Neural progenitor cell (in vitro differentiated cells): ENCODE results near the gene CSNK1G3. TPM values are rescaled to one million over a fixed set of nuclear protein-coding genes. Genes with fewer than 3 reads are reported as not detected.

Source experiments
- DNase-seq: peaks from one replicate; pipeline ENCODE4 v3.0.0-alpha.2; 2016; ENCODE audit warnings: low spot score
- H2AFZ ChIP-seq: fragments of 200-600 bp; sonication (generic); replicated peaks from 2 replicates; pipeline ENCODE4 v1.6.1; 2016; ENCODE audit warnings: antibody characterized with exemption
- H3F3A ChIP-seq: fragments of 200-600 bp; sonication (generic); 2 replicates; pipeline ENCODE4 v1.6.1; 2016; ENCODE audit warnings: antibody characterized with exemption, low read depth
- H3K27ac ChIP-seq: fragments of 200-600 bp; sonication (generic); 2 replicates; pipeline ENCODE4 v1.5.1; 2016; ENCODE audit warnings: mild to moderate bottlenecking
- H3K27me3 ChIP-seq: fragments of 200-600 bp; sonication (generic); 2 replicates; pipeline ENCODE4 v1.6.1; 2016; ENCODE audit warnings: mild to moderate bottlenecking, moderate library complexity
- H3K36me3 ChIP-seq: fragments of 200-600 bp; sonication (generic); 2 replicates; pipeline ENCODE4 v1.5.1; 2016
- H3K4me1 ChIP-seq: fragments of 200-600 bp; sonication (generic); 2 replicates; pipeline ENCODE4 v1.6.1; 2016; ENCODE audit warnings: mixed run types
- H3K4me2 ChIP-seq: fragments of 200-600 bp; sonication (generic); 2 replicates; pipeline ENCODE4 v1.6.1; 2016
- H3K4me3 ChIP-seq: fragments of 200-600 bp; sonication (generic); 2 replicates; pipeline ENCODE4 v1.5.1; 2016
- H3K79me2 ChIP-seq: fragments of 200-600 bp; sonication (generic); 2 replicates; pipeline ENCODE4 v1.6.1; 2016; ENCODE audit warnings: low read depth
- H3K9ac ChIP-seq: fragments of 200-600 bp; sonication (generic); 2 replicates; pipeline ENCODE4 v1.6.1; 2016
- H3K9me3 ChIP-seq: fragments of 200-600 bp; sonication (generic); 2 replicates; pipeline ENCODE4 v1.5.1; 2016; ENCODE audit warnings: low read depth
- H4K20me1 ChIP-seq: fragments of 200-600 bp; sonication (generic); 2 replicates; pipeline ENCODE4 v1.6.1; 2016; ENCODE audit warnings: low read depth
- H3K27ac Mint-ChIP-seq: 3 replicates; pipeline ENCODE4 v1.8.0; 2021; ENCODE audit warnings: mixed read lengths
- H3K27me3 Mint-ChIP-seq: 2 replicates; pipeline ENCODE4 v1.8.0; 2022; ENCODE audit warnings: low read depth, mild to moderate bottlenecking, inconsistent platforms, moderate library complexity, mixed read lengths; ENCODE audit not compliant: insufficient read depth
- H3K36me3 Mint-ChIP-seq: 3 replicates; pipeline ENCODE4 v1.8.0; 2021; ENCODE audit warnings: mixed read lengths
- H3K4me1 Mint-ChIP-seq: 3 replicates; pipeline ENCODE4 v1.8.0; 2021; ENCODE audit warnings: mixed read lengths
- H3K4me3 Mint-ChIP-seq: 3 replicates; pipeline ENCODE4 v1.8.0; 2021; ENCODE audit warnings: mild to moderate bottlenecking, moderate library complexity, mixed read lengths
- H3K9me3 Mint-ChIP-seq: 3 replicates; pipeline ENCODE4 v1.8.0; 2020; ENCODE audit warnings: mixed read lengths
- EZH2 ChIP-seq: fragments of 200-600 bp; sonication (generic); IDR thresholded peaks from 2 replicates; pipeline ENCODE4 v1.6.1; 2017; ENCODE audit warnings: antibody characterized with exemption, mild to moderate bottlenecking, moderate library complexity
- EZH2phosphoT487 ChIP-seq: fragments of 200-600 bp; sonication (generic); IDR thresholded peaks from 2 replicates; pipeline ENCODE4 v1.6.1; 2017; ENCODE audit warnings: antibody characterized with exemption
- total RNA-seq: library from RNA; depleted of rRNA; stranded (reverse); fragments of >200 nt; gene quantifications from 2 replicates; pipeline ENCODE4 v1.2.3, GENCODE V29; 2015; ENCODE audit warnings: low replicate concordance
- TF ChIP-seq, protein P1 (sequence below): fragments of 200-600 bp; sonication (generic); IDR thresholded peaks from 2 replicates; pipeline ENCODE4 v1.5.1; 2017; ENCODE audit warnings: antibody characterized with exemption, mild to moderate bottlenecking

CSNK1G3 gene
- total RNA-seq, 1 donor from 2014 or later = 96.7 TPM

DNA sequence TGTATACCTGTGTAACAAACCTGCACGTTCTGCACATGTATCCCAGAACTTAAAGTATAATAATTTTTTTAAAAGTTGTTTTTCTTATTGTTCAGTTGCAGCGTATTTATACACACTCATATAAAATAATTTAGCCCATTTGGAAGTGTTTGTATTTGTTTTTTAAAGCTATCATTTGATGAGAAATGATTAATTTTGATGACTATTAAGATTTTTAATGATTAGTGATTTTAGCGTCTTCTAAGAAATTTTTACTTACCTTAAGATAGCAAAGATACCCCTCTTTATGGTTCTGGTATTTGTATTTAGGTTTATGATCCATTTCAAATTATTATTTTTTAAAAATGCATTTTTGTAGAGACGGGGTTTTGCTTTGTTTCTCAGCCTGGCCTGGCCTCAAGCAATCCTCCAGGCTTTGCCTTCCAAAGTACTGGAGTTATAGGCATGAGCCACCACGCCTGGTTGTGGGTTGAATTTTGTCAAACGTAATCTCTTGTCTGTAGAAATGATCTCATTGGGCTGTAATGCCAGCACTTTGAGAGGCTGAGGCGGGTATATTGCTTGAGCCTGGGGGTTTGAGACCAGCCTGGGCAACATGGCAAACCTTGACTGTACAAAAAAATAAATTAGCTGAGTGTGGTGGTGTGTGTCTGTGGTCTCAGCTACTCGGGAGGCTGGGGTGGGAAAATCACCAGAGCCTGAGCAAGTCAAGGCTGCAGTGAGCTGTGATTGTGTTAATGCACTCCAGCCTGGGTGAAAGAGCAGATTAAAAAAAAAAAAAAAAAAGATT lies 26.9 kb downstream of the CSNK1G3 start:
- H3K9me3 ChIP-seq = no peaks in the 10 kb centered on the region
- H2AFZ ChIP-seq = no peak overlapping the region
- H3K27ac ChIP-seq = no peak overlapping the region
- no peak for TF ChIP-seq EZH2
- TF ChIP-seq, protein P1, sequence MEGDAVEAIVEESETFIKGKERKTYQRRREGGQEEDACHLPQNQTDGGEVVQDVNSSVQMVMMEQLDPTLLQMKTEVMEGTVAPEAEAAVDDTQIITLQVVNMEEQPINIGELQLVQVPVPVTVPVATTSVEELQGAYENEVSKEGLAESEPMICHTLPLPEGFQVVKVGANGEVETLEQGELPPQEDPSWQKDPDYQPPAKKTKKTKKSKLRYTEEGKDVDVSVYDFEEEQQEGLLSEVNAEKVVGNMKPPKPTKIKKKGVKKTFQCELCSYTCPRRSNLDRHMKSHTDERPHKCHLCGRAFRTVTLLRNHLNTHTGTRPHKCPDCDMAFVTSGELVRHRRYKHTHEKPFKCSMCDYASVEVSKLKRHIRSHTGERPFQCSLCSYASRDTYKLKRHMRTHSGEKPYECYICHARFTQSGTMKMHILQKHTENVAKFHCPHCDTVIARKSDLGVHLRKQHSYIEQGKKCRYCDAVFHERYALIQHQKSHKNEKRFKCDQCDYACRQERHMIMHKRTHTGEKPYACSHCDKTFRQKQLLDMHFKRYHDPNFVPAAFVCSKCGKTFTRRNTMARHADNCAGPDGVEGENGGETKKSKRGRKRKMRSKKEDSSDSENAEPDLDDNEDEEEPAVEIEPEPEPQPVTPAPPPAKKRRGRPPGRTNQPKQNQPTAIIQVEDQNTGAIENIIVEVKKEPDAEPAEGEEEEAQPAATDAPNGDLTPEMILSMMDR = no peak
- no peak for TF ChIP-seq EZH2phosphoT487
- H4K20me1 ChIP-seq = peaks cover 48% of the 10 kb centered on the region
- no peak overlapping the region for H3K9ac ChIP-seq
- H3K4me3 ChIP-seq = no peak overlapping the region
- no peaks in the 10 kb centered on the region for H3K27me3 ChIP-seq
- Mint-ChIP-seq H3K36me3 (peaks cover 6% of the 10 kb centered on the region), H3K4me1 (peaks cover 20% of the 10 kb centered on the region), H3K27ac (peak overlapping the region; percentile 97), H3K4me3 (peak overlapping the region; percentile 73), H3K9me3 (peaks cover under 1% of the 10 kb centered on the region), H3K27me3 (peaks cover 2% of the 10 kb centered on the region)
- peaks cover 97% of the 10 kb centered on the region for H3K79me2 ChIP-seq
- peaks cover 6% of the 10 kb centered on the region for H3F3A ChIP-seq
- H3K4me1 ChIP-seq = peaks cover 13% of the 10 kb centered on the region
- no peaks in the 10 kb centered on the region for H3K36me3 ChIP-seq
- peak; percentile 19 for DNase-seq
- H3K4me2 ChIP-seq = peak overlapping the region; percentile 19

DNA sequence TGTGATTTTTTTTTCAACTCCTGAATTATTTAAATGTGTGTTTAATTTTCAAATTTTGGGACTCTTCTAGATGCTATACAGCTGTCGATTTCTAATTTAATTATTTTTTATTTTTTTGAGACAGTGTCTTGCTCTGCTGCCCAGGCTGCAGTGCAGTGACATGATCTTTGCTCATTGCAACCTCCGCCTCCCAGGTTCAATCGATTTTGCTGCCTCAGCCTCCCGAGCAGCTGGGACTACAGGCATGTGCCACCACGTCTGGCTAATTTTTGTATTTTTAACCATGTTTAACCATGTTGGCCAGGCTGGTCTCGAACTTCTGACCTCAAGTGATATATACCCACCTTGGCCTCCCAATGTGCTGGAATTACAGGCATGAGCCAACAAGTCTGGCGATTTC lies 28.6 kb downstream of the CSNK1G3 start:
- peaks cover 37% of the 10 kb centered on the region for H4K20me1 ChIP-seq
- no peaks in the 10 kb centered on the region for H3K36me3 ChIP-seq
- H3K4me3 Mint-ChIP-seq = no peak overlapping the region

DNA sequence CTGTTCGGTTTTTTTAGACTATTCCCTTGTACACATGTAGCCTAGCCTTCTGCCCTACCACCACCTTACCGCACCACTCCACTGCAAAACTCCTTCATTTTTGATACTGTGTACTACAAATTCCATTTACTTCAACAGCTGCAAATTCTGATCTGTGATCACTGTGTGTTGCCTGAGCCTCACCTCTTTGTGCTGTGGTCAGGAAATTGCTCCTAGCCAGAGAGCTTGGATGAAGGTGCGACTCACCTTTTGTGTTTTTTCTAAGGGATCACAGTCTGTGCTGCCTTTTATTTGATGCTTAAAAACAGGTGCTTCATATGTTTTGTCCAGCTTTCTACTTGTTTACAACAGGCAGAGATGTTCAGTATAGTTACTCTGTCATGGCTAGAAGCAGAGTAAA lies 31.5 kb downstream of the CSNK1G3 start:
- Histone ChIP-seq H3K79me2 (peaks cover 99% of the 10 kb centered on the region), H3K9ac (no peak overlapping the region), H3K27ac (no peak overlapping the region), H3K9me3 (no peaks in the 10 kb centered on the region), H3K4me3 (no peak overlapping the region), H3K4me2 (no peak overlapping the region), H4K20me1 (peaks cover 24% of the 10 kb centered on the region), H3K27me3 (no peaks in the 10 kb centered on the region), H3K36me3 (no peaks in the 10 kb centered on the region), H3F3A (peaks cover 6% of the 10 kb centered on the region), H3K4me1 (peaks cover 13% of the 10 kb centered on the region), H2AFZ (no peak overlapping the region)
- no peak for DNase-seq
- peaks cover 2% of the 10 kb centered on the region for H3K27me3 Mint-ChIP-seq
- TF ChIP-seq, protein P1 = no peak
- no peak for TF ChIP-seq EZH2
- no peak for TF ChIP-seq EZH2phosphoT487
- peaks cover 2% of the 10 kb centered on the region for H3K9me3 Mint-ChIP-seq
- H3K4me3 Mint-ChIP-seq = no peak overlapping the region
- H3K36me3 Mint-ChIP-seq = peaks cover 13% of the 10 kb centered on the region
- H3K4me1 Mint-ChIP-seq = peaks cover 16% of the 10 kb centered on the region
- peak overlapping the region; percentile 19 for H3K27ac Mint-ChIP-seq

More for the DNA sequence above, 28.6 kb downstream of the CSNK1G3 start:
- no peak overlapping the region for H3K4me3 ChIP-seq
- H3K27ac ChIP-seq = no peak overlapping the region
- peaks cover 6% of the 10 kb centered on the region for H3F3A ChIP-seq
- no peak overlapping the region for H3K9ac ChIP-seq
- Mint-ChIP-seq H3K4me1 (peaks cover 20% of the 10 kb centered on the region), H3K27me3 (peaks cover 2% of the 10 kb centered on the region), H3K36me3 (peaks cover 8% of the 10 kb centered on the region), H3K27ac (no peak overlapping the region), H3K9me3 (peaks cover 2% of the 10 kb centered on the region)
- DNase-seq = no peak
- H2AFZ ChIP-seq = no peak overlapping the region
- H3K27me3 ChIP-seq = no peaks in the 10 kb centered on the region
- peaks cover 100% of the 10 kb centered on the region for H3K79me2 ChIP-seq
- no peak overlapping the region for H3K4me2 ChIP-seq
- H3K9me3 ChIP-seq = no peaks in the 10 kb centered on the region
- TF ChIP-seq EZH2 (no peak), EZH2phosphoT487 (no peak)
- TF ChIP-seq, protein P1 = no peak
- peaks cover 13% of the 10 kb centered on the region for H3K4me1 ChIP-seq
